Hepatocyte (in vitro differentiated cells): Measurements from ENCODE around the gene NME7.

Experiments used
- CTCF ChIP-seq: fragments of 200-600 bp; sonication (generic); IDR thresholded peaks from 2 replicates; pipeline ENCODE4 v1.5.1; 2016; ENCODE audit warnings: antibody characterized with exemption, mild to moderate bottlenecking; ENCODE audit not compliant: poor library complexity
- EZH2 ChIP-seq: fragments of 200-600 bp; sonication (generic); IDR thresholded peaks from 2 replicates; pipeline ENCODE4 v1.6.1; 2016; ENCODE audit warnings: antibody characterized with exemption, mild to moderate bottlenecking, borderline replicate concordance
- EZH2phosphoT487 ChIP-seq: fragments of 200-600 bp; sonication (generic); IDR thresholded peaks from one replicate; pipeline ENCODE4 v1.6.1; 2018; ENCODE audit warnings: antibody characterized with exemption, mild to moderate bottlenecking, low read depth, moderate library complexity; ENCODE audit not compliant: unreplicated experiment, severe bottlenecking

- TF ChIP-seq CTCF (no peak), EZH2 (no peak), EZH2phosphoT487 (no peak)
Observed at GRCh38 chr1:169316556-169316955, 51.0 kb downstream of the NME7 start.
